ENCODE results near the gene ITGA11. TPM values are rescaled to one million over a fixed set of nuclear protein-coding genes. Genes with fewer than 3 reads are reported as not detected.

Gene ITGA11
- total and polyA plus RNA-seq, 2 of the 4 experiments (the other 2 are of a cell fraction): 4.1 to 6.6 TPM

DNA sequence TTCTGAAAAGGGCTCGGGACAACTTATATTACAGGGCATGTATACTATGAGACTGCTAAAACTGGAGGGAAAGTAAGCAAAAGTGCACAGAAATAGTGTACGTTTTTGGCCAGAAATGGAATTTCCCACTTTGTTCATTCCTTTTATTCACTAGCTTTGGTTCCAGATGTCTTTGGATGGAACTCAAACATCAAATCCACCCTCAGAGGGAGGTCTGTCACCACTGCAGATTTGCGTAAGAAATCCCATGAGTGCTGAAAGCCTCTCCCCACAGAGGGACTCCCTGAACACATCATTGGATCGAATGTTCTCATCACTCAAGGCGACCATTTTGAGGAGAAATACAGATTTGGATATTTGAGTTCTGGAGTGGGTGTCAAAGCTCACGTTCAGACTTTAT lies 82.8 kb downstream of the ITGA11 start (continued):
- TF ChIP-seq ELK1 (IDR thresholded peaks at IDR 0.05; ENCODE audit: borderline replicate concordance, low read depth, low read length): no peak
- no peak for TF ChIP-seq SMC3 (IDR thresholded peaks at IDR 0.05; ENCODE audit: low read depth, low read length)

DNA sequence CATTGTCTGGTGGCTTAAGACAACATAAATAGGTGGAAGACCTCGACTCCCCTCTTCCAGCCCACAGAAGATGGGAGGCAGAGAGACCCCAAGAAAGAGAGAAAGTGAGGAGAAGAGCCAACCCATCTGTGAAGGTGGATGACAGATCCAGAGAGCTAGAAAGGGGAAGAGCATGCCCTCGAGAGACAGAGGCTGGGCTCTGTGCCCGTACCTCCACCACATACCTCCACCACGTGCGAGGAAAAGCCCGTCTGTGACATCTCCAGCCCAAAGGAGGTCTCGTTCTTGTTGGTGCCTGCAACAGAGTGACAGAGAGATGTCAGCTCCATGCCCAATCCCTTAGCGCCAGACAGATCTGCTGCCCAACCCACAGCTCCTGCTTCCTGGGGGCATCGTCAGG lies 83.4 kb downstream of the ITGA11 start:
- Histone ChIP-seq H3K4me3 (ENCODE audit: insufficient read depth, low read depth, low read length) (no peak overlapping the region), H3K27me3 (ENCODE audit: control insufficient read depth, insufficient read depth, low read length) (no peaks in the 10 kb centered on the region), H3K4ac (ENCODE audit: low read depth, low read length) (peak overlapping the region; percentile 95), H4K20me1 (ENCODE audit: insufficient read depth, low read length) (no peaks in the 10 kb centered on the region), H3K56ac (ENCODE audit: extremely low read depth, insufficient read depth, low read length) (no peak overlapping the region), H3K27ac (ENCODE audit: insufficient read depth, low read length) (no peak overlapping the region), H2AK9ac (replicated peaks; ENCODE audit: low read depth, low read length, poor library complexity) (peak overlapping the region; percentile 60), H3K9me1 (ENCODE audit: insufficient read depth, low read length) (peaks cover 32% of the 10 kb centered on the region), H3K79me1 (ENCODE audit: low read depth in 1 of 2, low read length in 2 of 2) (0 out of 4 replicates have a peak, but pooled peaks cover 0 to 3% of the 10 kb centered on the region in 2 experiments), H3K36me3 (ENCODE audit: control insufficient read depth, insufficient read depth, low read length) (peaks cover 4% of the 10 kb centered on the region; the same call in 1 of the 2 replicates), H2BK5ac (ENCODE audit: low read depth, low read length, poor library complexity, severe bottlenecking) (no peak overlapping the region), H4K8ac (ENCODE audit: low read depth in 2 of 2, low read length in 2 of 2) (peak overlapping the region in 1 of 2 experiments; percentile 51; a peak in 1 of 4 replicates), H3K14ac (replicated peaks; ENCODE audit: low read depth, low read length) (peak overlapping the region; percentile 44), H3K4me2 (ENCODE audit: low read depth, low read length) (no peak overlapping the region), H4K5ac (ENCODE audit: low read depth, low read length) (no peak overlapping the region), H2BK120ac (ENCODE audit: low read depth, low read length) (peak overlapping the region; percentile 93), H3K9ac (ENCODE audit: low read depth, low read length) (no peak overlapping the region), H2AFZ (replicated peaks; ENCODE audit: low read length, poor library complexity) (peak overlapping the region; percentile 11), H2AK5ac (ENCODE audit: low read depth, low read length) (peak overlapping the region; percentile 97), H3K23ac (ENCODE audit: low read depth, low read length) (no peak overlapping the region), H3K18ac (ENCODE audit: low read depth, low read length) (peak overlapping the region; percentile 12; the same call in 1 of the 2 replicates), H3K9me3 (ENCODE audit: control insufficient read depth, insufficient read depth, low read length) (no peaks in the 10 kb centered on the region), H2BK15ac (ENCODE audit: low read depth, low read length) (peak overlapping the region; percentile 46; the same call in 1 of the 3 replicates), H3K4me1 (ENCODE audit: control insufficient read depth, insufficient read depth, low read length) (peaks cover 16% of the 10 kb centered on the region), H2BK20ac (ENCODE audit: low read depth, low read length) (peak overlapping the region; percentile 88), H4K91ac (ENCODE audit: insufficient read depth, low read depth, low read length) (peak overlapping the region; percentile 50)
- in situ Hi-C loops (cut with MboI; ENCODE audit: low sequenced_read_pairs): no loop called here
- intact Hi-C loops (cut with micrococcal nuclease): no loop called here
- no peak for DNase-seq
- no peak for ATAC-seq (ENCODE audit: low read depth)
- BruUV-seq (replicated peaks): no TSS peak
- dilution Hi-C loops (cut with HindIII; ENCODE audit: low sequenced_read_pairs, unreplicated experiment): no loop called here
- POLR2A ChIA-PET (ENCODE audit: unreplicated experiment): no interaction called here
- CTCF ChIA-PET: no interaction called here
- WGBS, 2 experiments (ENCODE audit: extremely low coverage in 2 of 2, insufficient read length in 1 of 2): 100% methylated on average over 1 of the region's 9 CpGs; no CpG with 5 or more reads in 1 of the 2 experiments
- TF ChIP-seq FOS (IDR thresholded peaks at IDR 0.05; ENCODE audit: low read depth, low read length): no peak
- TF ChIP-seq POLR2A (IDR thresholded peaks at IDR 0.05; ENCODE audit: low read depth, low read length): no peak
- TF ChIP-seq ELK1 (IDR thresholded peaks at IDR 0.05; ENCODE audit: borderline replicate concordance, low read depth, low read length): no peak
- TF ChIP-seq MXI1 (IDR thresholded peaks at IDR 0.05; ENCODE audit: borderline replicate concordance, low read depth, low read length): no peak
- TF ChIP-seq, protein P1, sequence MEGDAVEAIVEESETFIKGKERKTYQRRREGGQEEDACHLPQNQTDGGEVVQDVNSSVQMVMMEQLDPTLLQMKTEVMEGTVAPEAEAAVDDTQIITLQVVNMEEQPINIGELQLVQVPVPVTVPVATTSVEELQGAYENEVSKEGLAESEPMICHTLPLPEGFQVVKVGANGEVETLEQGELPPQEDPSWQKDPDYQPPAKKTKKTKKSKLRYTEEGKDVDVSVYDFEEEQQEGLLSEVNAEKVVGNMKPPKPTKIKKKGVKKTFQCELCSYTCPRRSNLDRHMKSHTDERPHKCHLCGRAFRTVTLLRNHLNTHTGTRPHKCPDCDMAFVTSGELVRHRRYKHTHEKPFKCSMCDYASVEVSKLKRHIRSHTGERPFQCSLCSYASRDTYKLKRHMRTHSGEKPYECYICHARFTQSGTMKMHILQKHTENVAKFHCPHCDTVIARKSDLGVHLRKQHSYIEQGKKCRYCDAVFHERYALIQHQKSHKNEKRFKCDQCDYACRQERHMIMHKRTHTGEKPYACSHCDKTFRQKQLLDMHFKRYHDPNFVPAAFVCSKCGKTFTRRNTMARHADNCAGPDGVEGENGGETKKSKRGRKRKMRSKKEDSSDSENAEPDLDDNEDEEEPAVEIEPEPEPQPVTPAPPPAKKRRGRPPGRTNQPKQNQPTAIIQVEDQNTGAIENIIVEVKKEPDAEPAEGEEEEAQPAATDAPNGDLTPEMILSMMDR (conservative IDR thresholded peaks at IDR 0.05; ENCODE audit: low read depth, low read length): no peak
- no peak for TF ChIP-seq MAFK (IDR thresholded peaks at IDR 0.05; ENCODE audit: low read depth, low read length)
- TF ChIP-seq BHLHE40 (IDR thresholded peaks at IDR 0.05; ENCODE audit: low read depth, low read length): no peak
- no peak for TF ChIP-seq SMC3 (IDR thresholded peaks at IDR 0.05; ENCODE audit: low read depth, low read length)
- no peak for TF ChIP-seq USF2 (IDR thresholded peaks at IDR 0.05; ENCODE audit: low read depth, low read length)
- TF ChIP-seq MAZ (IDR thresholded peaks at IDR 0.05; ENCODE audit: borderline replicate concordance, low read depth, low read length): no peak
- TF ChIP-seq CHD1 (IDR thresholded peaks at IDR 0.05; ENCODE audit: low read depth, low read length): no peak
- TF ChIP-seq CEBPB (IDR thresholded peaks at IDR 0.05; ENCODE audit: low read depth, low read length): no peak

All from IMR-90 (cell line).